A549 (cell line): ENCODE data around the gene PGBD5. TPM values are rescaled to one million over a fixed set of nuclear protein-coding genes. Genes with fewer than 3 reads are reported as not detected.

Experiments
- ATAC-seq, 2 experiments: fragments of 200-7000 bp in 1 of 2; fragments of >200 bp in 1 of 2; cut with Nextera tagmentation in 1 of 2; cut with Tn5 transposase in 1 of 2; 3 replicates each; pipeline versions ENCODE4 v1.8.0 to v1.9.1; 2018 to 2020; ENCODE audit warnings: mild to moderate bottlenecking in 1 of 2, moderate library complexity in 1 of 2
- CTCF ChIA-PET: fragments of 300-600 bp; sonication (Branson Sonifier 250); formaldehyde crosslinking; extraction: SDS; loops from one replicate; lab custom pipeline; 2021; ENCODE audit warnings: antibody characterized with exemption, inconsistent platforms; lab: Yijun Ruan, JAX
- POLR2A ChIA-PET: fragments of 350-600 bp; formaldehyde crosslinking; extraction: SDS; loops from one replicate; lab custom pipeline; 2021; ENCODE audit warnings: antibody characterized with exemption, inconsistent platforms; lab: Yijun Ruan, JAX
- DNase-seq, 2 experiments: peaks; one replicate each; pipeline versions ENCODE4 v3.0.0 to v3.0.0-alpha.2; 2011 to 2016; ENCODE audit warnings: low read depth in 1 of 2, low spot score in 1 of 2
- FAIRE-seq: peaks from 2 replicates; lab custom pipeline; 2011; peaks lifted over from hg19 to GRCh38; lab: Jason Lieb, UNC
- H3K27ac ChIP-seq, 2 experiments: fragments of >200 bp; sonication (Bioruptor Twin); formaldehyde crosslinking; 3 replicates each; pipeline ENCODE4 v1.5.1; 2016 to 2017
- H3K4me1 ChIP-seq: fragments of >200 bp; sonication (Bioruptor Twin); formaldehyde crosslinking; 3 replicates; pipeline ENCODE4 v1.6.1; 2016
- H3K4me2 ChIP-seq: fragments of >200 bp; sonication (Bioruptor Twin); formaldehyde crosslinking; 3 replicates; pipeline ENCODE4 v1.6.1; 2016
- H3K4me3 ChIP-seq: fragments of >200 bp; sonication (Bioruptor Twin); formaldehyde crosslinking; 3 replicates; pipeline ENCODE4 v1.5.1; 2016
- H3K9me3 ChIP-seq: fragments of >200 bp; sonication (Bioruptor Twin); formaldehyde crosslinking; 3 replicates; pipeline ENCODE4 v1.6.1; 2016
- ATOH8 ChIP-seq: fragments of 250-450 bp; sonication (Bioruptor Pico); IDR thresholded peaks from 2 replicates; pipeline ENCODE4 v1.5.0; 2020; ENCODE audit warnings: low read depth, mild to moderate bottlenecking, moderate library complexity
- BCL3 ChIP-seq: fragments of >200 bp; sonication (Bioruptor Twin); formaldehyde crosslinking; IDR thresholded peaks from 3 replicates; pipeline ENCODE4 v1.6.1; 2016
- CBX2 ChIP-seq: fragments of 200-600 bp; sonication (generic); IDR thresholded peaks from 2 replicates; pipeline ENCODE4 v1.6.1; 2016; ENCODE audit warnings: low read depth, mild to moderate bottlenecking, borderline replicate concordance
- CHD4 ChIP-seq: fragments of 200-600 bp; sonication (generic); IDR thresholded peaks from 2 replicates; pipeline ENCODE4 v1.6.1; 2016; ENCODE audit warnings: antibody characterized with exemption, mild to moderate bottlenecking, borderline replicate concordance
- CTCF ChIP-seq: fragments of >200 bp; sonication (Bioruptor Twin); formaldehyde crosslinking; IDR thresholded peaks from 3 replicates; pipeline ENCODE4 v1.5.1; 2016
- EHF ChIP-seq: fragments of 250-450 bp; sonication (Bioruptor Pico); IDR thresholded peaks from 2 replicates; pipeline ENCODE4 v1.5.0; 2020; ENCODE audit warnings: mild to moderate bottlenecking
- ELK1 ChIP-seq: fragments of 150-350 bp; IDR thresholded peaks from 2 replicates; pipeline ENCODE4 v1.6.1; 2014; ENCODE audit warnings: low read depth, mild to moderate bottlenecking, low read length
- EP300 ChIP-seq, 2 experiments: fragments of >200 bp; sonication (Bioruptor Twin); formaldehyde crosslinking; IDR thresholded peaks; 2 replicates in 1 of 2; 3 replicates in 1 of 2; pipeline ENCODE4 v1.6.1; 2016 to 2017
- FOSL2 ChIP-seq, 2 experiments: fragments of 450-650 bp in 1 of 2; fragments of >200 bp in 1 of 2; sonication (Bioruptor Twin) in 1 of 2; formaldehyde crosslinking; IDR thresholded peaks; 2 replicates each; pipeline versions ENCODE4 v1.5.0 to v1.6.1; 2016 to 2020; ENCODE audit warnings: mild to moderate bottlenecking in 1 of 2, moderate library complexity in 1 of 2
- FOXS1 ChIP-seq: fragments of 250-450 bp; sonication (Bioruptor Pico); IDR thresholded peaks from 2 replicates; pipeline ENCODE4 v1.5.0; 2020; ENCODE audit warnings: mild to moderate bottlenecking, moderate library complexity
- GATA3 ChIP-seq: IDR thresholded peaks from 2 replicates; pipeline ENCODE4 v1.6.1; 2012; ENCODE audit warnings: borderline replicate concordance
- HOXB13 ChIP-seq: fragments of 250-450 bp; sonication (Bioruptor Pico); IDR thresholded peaks from 2 replicates; pipeline ENCODE4 v1.5.0; 2020; ENCODE audit warnings: low read depth, mild to moderate bottlenecking, moderate library complexity
- JUNB ChIP-seq: fragments of >200 bp; sonication (Bioruptor Twin); formaldehyde crosslinking; IDR thresholded peaks from 2 replicates; pipeline ENCODE4 v1.6.1; 2016
- KDM5A ChIP-seq: fragments of 200-600 bp; sonication (generic); IDR thresholded peaks from 2 replicates; pipeline ENCODE4 v1.6.1; 2016; ENCODE audit warnings: antibody characterized with exemption, mild to moderate bottlenecking
- MYC ChIP-seq: IDR thresholded peaks from 2 replicates; pipeline ENCODE4 v1.6.1; 2012; ENCODE audit warnings: mild to moderate bottlenecking, inconsistent platforms, low read length, improper control_type of control experiment, borderline replicate concordance
- NPAS2 ChIP-seq: fragments of 250-450 bp; sonication (Bioruptor Pico); IDR thresholded peaks from 2 replicates; pipeline ENCODE4 v1.8.0; 2022; ENCODE audit warnings: mild to moderate bottlenecking, moderate library complexity, borderline replicate concordance
- PBX3 ChIP-seq: IDR thresholded peaks from 2 replicates; pipeline ENCODE4 v1.6.1; 2012
- PHF8 ChIP-seq: fragments of 200-600 bp; sonication (generic); IDR thresholded peaks from 2 replicates; pipeline ENCODE4 v1.6.1; 2016; ENCODE audit warnings: low read depth, mild to moderate bottlenecking, antibody characterized with exemption, moderate library complexity, borderline replicate concordance
- POLR2A ChIP-seq: IDR thresholded peaks from 2 replicates; pipeline ENCODE4 v1.6.1; 2012; ENCODE audit warnings: mild to moderate bottlenecking, low read length
- POLR2AphosphoS2 ChIP-seq: conservative IDR thresholded peaks from 2 replicates; pipeline ENCODE4 v1.6.1; 2012; ENCODE audit warnings: low read length, improper control_type of control experiment, inconsistent platforms
- RAD21 ChIP-seq, 2 experiments: fragments of >200 bp in 1 of 2; sonication (Bioruptor Twin) in 1 of 2; formaldehyde crosslinking in 1 of 2; IDR thresholded peaks in 1 of 2; conservative IDR thresholded peaks in 1 of 2; 2 replicates in 1 of 2; 3 replicates in 1 of 2; pipeline ENCODE4 v1.6.1; 2012 to 2018; ENCODE audit warnings: inconsistent platforms in 1 of 2
- RARB ChIP-seq: fragments of 250-450 bp; sonication (Bioruptor Pico); IDR thresholded peaks from 2 replicates; pipeline ENCODE4 v1.8.0; 2021; ENCODE audit warnings: mild to moderate bottlenecking, moderate library complexity
- SMC3 ChIP-seq: fragments of >200 bp; sonication (Bioruptor Twin); formaldehyde crosslinking; IDR thresholded peaks from 3 replicates; pipeline ENCODE4 v1.6.1; 2018; ENCODE audit warnings: inconsistent platforms
- SREBF2 ChIP-seq: fragments of 450-650 bp; IDR thresholded peaks from 2 replicates; pipeline ENCODE4 v1.6.1; 2014; ENCODE audit warnings: mild to moderate bottlenecking, moderate library complexity
- TP53 ChIP-seq: fragments of 250-450 bp; sonication (Bioruptor Pico); IDR thresholded peaks from 2 replicates; pipeline ENCODE4 v1.5.0; 2021; ENCODE audit warnings: mild to moderate bottlenecking, moderate library complexity
- ZC3H11A ChIP-seq: fragments of 450-650 bp; IDR thresholded peaks from 2 replicates; pipeline ENCODE4 v1.6.1; 2014; ENCODE audit warnings: antibody characterized with exemption, mild to moderate bottlenecking
- ZFP36 ChIP-seq: fragments of 450-650 bp; IDR thresholded peaks from 2 replicates; pipeline ENCODE4 v1.6.1; 2014; ENCODE audit warnings: borderline replicate concordance; ENCODE audit not compliant: partially characterized antibody
- WGBS: methylation state at CpG from one replicate; pipeline ENCODE4 v1.1.6; 2017; ENCODE audit errors: missing lambda C conversion rate; 5-methylcytosine and 5-hydroxymethylcytosine counted together
- polyA plus RNA-seq, 4 experiments: library from polyadenylated mRNA; depleted of rRNA in 3 of 4; stranded (reverse); fragments of >200 nt; fragmentation: RNase III in 1 of 4; extraction: RNeasy Plus Mini Kit Qiagen cat#74134 plus additional on column Dnase treatment in 1 of 4; gene quantifications; 2 replicates in 3 of 4; 3 replicates in 1 of 4; pipeline ENCODE4 v1.2.3, GENCODE V29; 2011 to 2017
- TF ChIP-seq, protein P1 (sequence below): IDR thresholded peaks from 2 replicates; pipeline ENCODE4 v1.6.1; 2012; ENCODE audit warnings: low read depth, borderline replicate concordance

PGBD5 gene
- polyA plus RNA-seq, 2 of the 4 experiments (the other 2 are of a cell fraction), result 0.04 to 0.66 TPM

GRCh38 chr1:230377324-230377723 is 48.8 kb downstream of the PGBD5 start:
- H3K9me3 ChIP-seq, result peaks cover 14% of the 10 kb centered on the region
- no peak overlapping the region for H3K27ac ChIP-seq
- no peak overlapping the region for H3K4me3 ChIP-seq
- ATAC-seq (no peak), DNase-seq (no peak), FAIRE-seq (no peak)
- CTCF ChIA-PET, result no interaction called here
- POLR2A ChIA-PET, result interaction anchor here (0.5 kb wide), 1 partner anchor 65 kb away, joined by 3 read pairs; no protein-coding TSS in a partner anchor
- WGBS, result 29% methylated on average over 8 of the region's 8 CpGs
- peaks cover 6% of the 10 kb centered on the region; the same call in 2 of the 3 replicates for H3K4me1 ChIP-seq
- TF ChIP-seq ELK1, result no peak
- no peak for TF ChIP-seq CHD4
- TF ChIP-seq ATOH8 (CRISPR knock-in tag), result no peak
- TF ChIP-seq, protein P1, sequence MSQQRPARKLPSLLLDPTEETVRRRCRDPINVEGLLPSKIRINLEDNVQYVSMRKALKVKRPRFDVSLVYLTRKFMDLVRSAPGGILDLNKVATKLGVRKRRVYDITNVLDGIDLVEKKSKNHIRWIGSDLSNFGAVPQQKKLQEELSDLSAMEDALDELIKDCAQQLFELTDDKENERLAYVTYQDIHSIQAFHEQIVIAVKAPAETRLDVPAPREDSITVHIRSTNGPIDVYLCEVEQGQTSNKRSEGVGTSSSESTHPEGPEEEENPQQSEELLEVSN, result no peak
- TF ChIP-seq EHF (CRISPR knock-in tag), result no peak
- TF ChIP-seq ZC3H11A, result no peak
- TF ChIP-seq CTCF, result no peak
- no peak for TF ChIP-seq BCL3
- no peak for TF ChIP-seq JUNB
- TF ChIP-seq SREBF2, result no peak
- TF ChIP-seq EP300 (IDR thresholded peaks at IDR 0.05), result no peak
- no peak for TF ChIP-seq MYC
- no peak for TF ChIP-seq NPAS2 (CRISPR knock-in tag)
- TF ChIP-seq POLR2A, result no peak
- TF ChIP-seq RAD21 (conservative IDR thresholded peaks at IDR 0.05 in 1 of 2, IDR thresholded peaks at IDR 0.05 in 1 of 2), result no peak
- no peak for TF ChIP-seq FOXS1 (CRISPR knock-in tag)
- no peak overlapping the region for H3K4me2 ChIP-seq

- Histone ChIP-seq H3K9me3 (peaks cover 14% of the 10 kb centered on the region), H3K4me1 (no peaks in the 10 kb centered on the region), H3K27ac (no peak overlapping the region), H3K4me3 (no peak overlapping the region), H3K4me2 (no peak overlapping the region)
- FAIRE-seq, result no peak
- DNase-seq, result no peak
- WGBS, result 13% methylated on average over 3 of the region's 4 CpGs
- no peak for ATAC-seq
- CTCF ChIA-PET, result interaction anchor here (1.3 kb wide), 1 partner anchor 12 kb away, joined by 6 read pairs; no protein-coding TSS in a partner anchor
- POLR2A ChIA-PET, result no interaction called here
- TF ChIP-seq FOSL2 (IDR thresholded peaks at IDR 0.05) (no peak), FOSL2 (CRISPR knock-in tag; IDR thresholded peaks at IDR 0.05) (no peak), RARB (no peak), GATA3 (no peak), TP53 (no peak), ZFP36 (no peak), PBX3 (no peak), RAD21 (conservative IDR thresholded peaks at IDR 0.05 in 1 of 2, IDR thresholded peaks at IDR 0.05 in 1 of 2) (no peak), POLR2AphosphoS2 (no peak), ELK1 (no peak), HOXB13 (CRISPR knock-in tag) (no peak), SMC3 (no peak), PHF8 (no peak), CBX2 (no peak), ZC3H11A (no peak), KDM5A (no peak), ATOH8 (CRISPR knock-in tag) (no peak)
These were observed 49.8 kb downstream of the PGBD5 start for GRCh38 chr1:230376296-230376695.
